NCI-H510A treated with DMSO at 0.1 percent for 48 hours (cell line): ENCODE results near the gene TET2.
A peak's percentile ranks its signal among the peaks of the same experiment; 100 is the strongest.

Experiments used
- DNase-seq: peaks from one replicate; lab custom pipeline; 2025; lab: John Stamatoyannopoulos, UW

TET2 gene

DNA sequence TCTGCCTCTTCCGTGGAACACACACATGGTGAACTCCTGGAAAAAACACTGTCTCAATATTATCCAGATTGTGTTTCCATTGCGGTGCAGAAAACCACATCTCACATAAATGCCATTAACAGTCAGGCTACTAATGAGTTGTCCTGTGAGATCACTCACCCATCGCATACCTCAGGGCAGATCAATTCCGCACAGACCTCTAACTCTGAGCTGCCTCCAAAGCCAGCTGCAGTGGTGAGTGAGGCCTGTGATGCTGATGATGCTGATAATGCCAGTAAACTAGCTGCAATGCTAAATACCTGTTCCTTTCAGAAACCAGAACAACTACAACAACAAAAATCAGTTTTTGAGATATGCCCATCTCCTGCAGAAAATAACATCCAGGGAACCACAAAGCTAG lies 87.9 kb downstream of the TET2 start:
- no peak for DNase-seq

DNA sequence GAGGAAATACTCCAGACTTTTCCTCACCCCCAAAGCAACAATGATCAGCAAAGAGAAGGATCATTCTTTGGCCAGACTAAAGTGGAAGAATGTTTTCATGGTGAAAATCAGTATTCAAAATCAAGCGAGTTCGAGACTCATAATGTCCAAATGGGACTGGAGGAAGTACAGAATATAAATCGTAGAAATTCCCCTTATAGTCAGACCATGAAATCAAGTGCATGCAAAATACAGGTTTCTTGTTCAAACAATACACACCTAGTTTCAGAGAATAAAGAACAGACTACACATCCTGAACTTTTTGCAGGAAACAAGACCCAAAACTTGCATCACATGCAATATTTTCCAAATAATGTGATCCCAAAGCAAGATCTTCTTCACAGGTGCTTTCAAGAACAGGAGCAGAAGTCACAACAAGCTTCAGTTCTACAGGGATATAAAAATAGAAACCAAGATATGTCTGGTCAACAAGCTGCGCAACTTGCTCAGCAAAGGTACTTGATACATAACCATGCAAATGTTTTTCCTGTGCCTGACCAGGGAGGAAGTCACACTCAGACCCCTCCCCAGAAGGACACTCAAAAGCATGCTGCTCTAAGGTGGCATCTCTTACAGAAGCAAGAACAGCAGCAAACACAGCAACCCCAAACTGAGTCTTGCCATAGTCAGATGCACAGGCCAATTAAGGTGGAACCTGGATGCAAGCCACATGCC lies 89.7 kb downstream of the TET2 start:
- no peak for DNase-seq

- no peak for DNase-seq
Measured at GRCh38 chr4:105236916-105237311, 90.2 kb downstream of the TET2 start.

GRCh38 chr4:105240037-105240436 lies 93.4 kb downstream of the TET2 start:
- DNase-seq = no peak

DNA sequence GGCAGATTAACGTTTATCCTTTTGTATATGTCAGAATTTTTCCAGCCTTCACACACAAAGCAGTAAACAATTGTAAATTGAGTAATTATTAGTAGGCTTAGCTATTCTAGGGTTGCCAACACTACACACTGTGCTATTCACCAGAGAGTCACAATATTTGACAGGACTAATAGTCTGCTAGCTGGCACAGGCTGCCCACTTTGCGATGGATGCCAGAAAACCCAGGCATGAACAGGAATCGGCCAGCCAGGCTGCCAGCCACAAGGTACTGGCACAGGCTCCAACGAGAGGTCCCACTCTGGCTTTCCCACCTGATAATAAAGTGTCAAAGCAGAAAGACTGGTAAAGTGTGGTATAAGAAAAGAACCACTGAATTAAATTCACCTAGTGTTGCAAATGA lies 94.8 kb downstream of the TET2 start:
- DNase-seq = no peak

- no peak for DNase-seq
Measured at GRCh38 chr4:105243446-105243845, 96.8 kb downstream of the TET2 start.

- DNase-seq = no peak
Measured at GRCh38 chr4:105246712-105247111, 100.0 kb downstream of the TET2 start.

- no peak for DNase-seq
Measured at GRCh38 chr4:105248613-105249012, 101.9 kb downstream of the TET2 start.

DNA sequence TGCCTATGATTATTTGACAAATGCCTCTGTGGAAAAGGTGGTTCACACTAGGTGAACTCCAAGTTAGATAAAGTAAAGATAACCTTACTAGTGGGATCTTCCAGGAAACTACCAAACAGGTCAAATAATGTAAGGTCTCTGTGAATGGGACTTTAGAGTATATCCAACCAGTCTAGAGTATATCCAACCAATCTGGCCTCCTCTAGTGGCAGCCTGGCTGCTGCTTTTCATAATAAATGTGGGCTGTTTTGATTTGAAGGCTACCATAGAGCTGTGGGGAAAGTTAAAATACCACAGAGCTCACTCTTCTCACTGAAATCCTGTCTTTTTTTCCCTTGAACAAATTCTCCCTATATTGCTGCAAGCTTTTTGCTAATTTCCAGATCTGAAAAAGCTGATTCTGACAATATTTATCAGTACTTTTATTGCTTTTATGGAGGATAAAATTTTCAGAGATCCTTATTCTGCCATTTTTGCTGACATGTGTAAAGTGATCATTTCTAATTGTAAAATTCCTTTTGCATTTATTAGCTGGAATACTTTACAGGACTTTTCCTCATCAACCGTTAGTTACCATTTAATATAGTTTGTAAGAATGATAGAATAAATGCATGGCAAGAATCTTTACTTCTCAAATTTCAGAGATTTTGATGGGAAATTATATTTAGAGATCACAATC lies 111.3 kb downstream of the TET2 start:
- DNase-seq = no peak

DNA sequence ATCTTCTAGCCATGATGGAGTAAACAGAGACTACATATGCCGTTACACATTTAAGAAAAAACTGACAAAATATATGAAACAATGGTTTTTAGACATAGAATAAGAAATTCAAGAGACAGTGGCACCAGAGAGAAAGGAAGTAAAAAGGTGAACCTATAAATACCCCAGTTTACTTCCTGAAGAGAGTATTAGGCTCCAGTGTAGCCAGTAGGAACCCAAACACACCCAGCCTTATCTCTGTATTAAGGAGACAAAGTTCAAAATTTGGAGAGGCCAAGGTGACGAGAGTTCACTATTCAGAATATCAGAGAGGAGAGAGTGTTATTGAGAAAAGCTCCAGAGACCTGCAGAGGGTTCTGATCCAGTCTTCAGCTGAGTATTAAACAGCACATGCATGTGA lies 119.0 kb downstream of the TET2 start:
- no peak for DNase-seq

DNA sequence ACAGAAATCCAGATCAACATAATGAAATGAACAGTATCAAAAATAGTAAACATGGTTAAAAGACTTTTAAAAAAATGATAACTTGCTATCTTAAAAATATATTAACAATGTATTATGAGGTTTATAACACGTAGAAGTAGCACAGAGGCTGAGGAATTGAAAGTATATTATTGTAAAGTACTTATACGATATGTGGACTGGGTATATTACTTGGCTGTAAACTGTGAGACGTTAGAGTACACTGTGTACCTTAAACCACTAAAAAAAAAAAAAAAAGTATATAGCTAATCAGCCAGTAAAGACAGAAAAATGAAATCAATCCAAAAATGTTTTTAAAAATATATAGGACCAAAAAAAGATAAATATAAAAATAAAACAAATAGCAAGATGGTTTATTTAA lies 120.6 kb downstream of the TET2 start:
- no peak for DNase-seq

- no peak for DNase-seq
Measured at GRCh38 chr4:105272002-105272401, 125.3 kb downstream of the TET2 start.

DNA sequence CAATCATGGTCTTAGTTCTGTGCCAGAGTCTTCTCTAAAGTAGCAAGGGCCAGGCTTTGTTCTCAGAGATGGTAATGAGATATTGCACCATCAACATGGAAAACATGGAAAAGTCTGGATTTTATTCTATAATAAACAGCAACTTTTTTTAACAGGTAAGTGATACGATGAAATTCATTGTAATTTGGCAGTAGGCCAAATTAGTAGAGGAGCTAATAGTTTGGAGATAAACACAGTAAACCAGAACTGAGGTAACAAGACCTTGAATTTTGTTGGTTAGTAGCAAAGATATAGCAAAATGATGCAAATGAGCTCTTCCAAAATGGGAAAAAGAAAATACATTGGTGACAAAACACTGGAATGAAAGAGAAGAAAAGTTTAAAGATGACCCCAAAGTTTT lies 126.6 kb downstream of the TET2 start:
- no peak for DNase-seq

DNA sequence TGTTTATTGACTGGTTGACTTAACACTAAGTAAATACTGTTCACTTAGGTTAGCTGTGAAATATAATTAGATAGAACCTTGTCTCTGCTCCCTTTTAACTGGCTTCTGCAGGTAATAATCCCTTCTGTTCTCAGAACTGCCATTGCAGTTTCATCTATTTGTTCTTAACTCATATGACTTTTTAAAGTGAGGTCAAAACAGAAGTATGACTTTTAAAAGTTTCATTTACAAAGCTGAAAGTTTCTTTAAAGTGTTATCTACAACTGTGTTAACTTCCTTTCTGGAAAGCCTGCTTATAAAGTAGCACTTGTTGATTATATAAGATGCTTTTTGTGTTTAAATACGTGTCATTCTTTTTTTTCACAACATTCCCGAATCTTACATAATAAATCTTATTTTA lies 127.4 kb downstream of the TET2 start:
- DNase-seq = no peak

DNA sequence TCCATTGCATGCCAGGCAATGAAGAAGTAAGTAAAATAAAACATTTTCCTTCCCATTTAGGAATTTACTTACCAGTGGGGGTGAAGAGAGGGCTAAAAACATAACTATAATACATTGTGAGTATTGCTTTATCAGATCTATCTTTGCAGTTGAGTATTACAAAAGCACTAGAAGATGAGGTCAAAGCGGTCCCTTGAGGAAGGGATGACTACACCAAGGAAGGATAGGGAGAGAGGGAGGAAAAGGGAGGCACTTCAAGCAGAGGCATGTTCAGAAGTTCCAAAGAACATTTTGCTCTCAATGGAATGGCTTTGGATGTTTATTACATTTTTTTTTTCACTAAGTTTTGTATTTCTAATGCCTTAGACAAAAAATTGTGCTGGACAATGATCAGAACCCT lies 127.8 kb downstream of the TET2 start:
- no peak for DNase-seq

GRCh38 chr4:105276361-105277104 lies 129.9 kb downstream of the TET2 start:
- DNase-seq = peak; percentile 7

- peak; percentile 74 for DNase-seq
Measured at GRCh38 chr4:105277702-105278101, 131.0 kb downstream of the TET2 start.

- no peak for DNase-seq
Measured at GRCh38 chr4:105279314-105279713, 132.6 kb downstream of the TET2 start.

DNA sequence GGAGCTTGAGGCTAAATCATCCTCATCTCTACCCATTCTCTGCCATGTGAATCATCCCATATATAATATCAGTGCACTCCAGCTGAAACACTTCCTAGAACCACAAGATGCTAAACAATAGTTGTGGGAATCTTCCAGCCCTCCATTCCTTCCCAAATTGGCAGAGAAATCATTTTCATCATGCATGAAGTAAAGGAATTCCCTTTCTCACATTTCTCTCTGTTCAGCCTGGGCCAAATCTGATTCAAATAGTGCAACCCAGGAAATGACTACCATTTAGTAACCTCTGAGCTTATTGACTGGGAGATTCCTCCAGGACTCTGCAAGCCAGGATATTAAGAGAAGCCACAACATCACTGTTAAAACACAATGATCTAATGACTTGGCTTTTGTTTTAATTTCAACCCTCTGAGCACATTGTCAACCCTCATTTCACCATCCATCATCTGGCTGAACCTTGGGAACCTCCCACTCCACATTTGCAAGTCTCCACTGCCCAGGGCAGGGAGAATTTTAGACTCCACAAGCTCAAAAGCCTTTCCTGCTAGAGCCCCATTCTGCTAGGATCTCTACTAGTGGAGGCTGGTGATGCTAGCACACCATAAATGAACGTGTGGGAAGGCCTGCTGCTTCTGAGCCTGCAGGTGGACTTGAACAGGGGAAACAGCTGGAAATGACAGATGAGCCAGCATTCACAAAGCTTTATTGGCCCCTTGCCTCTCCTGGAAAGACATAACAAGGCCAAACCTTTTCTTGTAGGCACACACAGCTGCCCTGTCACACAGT lies 133.9 kb downstream of the TET2 start:
- DNase-seq = no peak

DNA sequence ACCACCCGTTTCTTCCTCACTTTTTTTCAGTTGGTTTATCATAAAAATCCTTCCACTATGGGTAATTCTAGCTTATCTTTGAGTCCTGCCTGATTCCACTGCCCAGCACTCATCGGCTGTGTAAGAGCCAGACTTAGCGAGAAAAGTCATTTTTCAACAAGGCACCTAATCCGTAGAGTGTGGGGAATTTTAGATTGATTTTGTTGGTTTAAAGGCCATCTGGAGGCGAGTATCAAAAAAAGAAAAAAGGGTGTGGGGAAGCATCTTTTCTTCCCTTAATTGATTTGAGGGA lies 134.4 kb downstream of the TET2 start:
- DNase-seq = no peak

DNA sequence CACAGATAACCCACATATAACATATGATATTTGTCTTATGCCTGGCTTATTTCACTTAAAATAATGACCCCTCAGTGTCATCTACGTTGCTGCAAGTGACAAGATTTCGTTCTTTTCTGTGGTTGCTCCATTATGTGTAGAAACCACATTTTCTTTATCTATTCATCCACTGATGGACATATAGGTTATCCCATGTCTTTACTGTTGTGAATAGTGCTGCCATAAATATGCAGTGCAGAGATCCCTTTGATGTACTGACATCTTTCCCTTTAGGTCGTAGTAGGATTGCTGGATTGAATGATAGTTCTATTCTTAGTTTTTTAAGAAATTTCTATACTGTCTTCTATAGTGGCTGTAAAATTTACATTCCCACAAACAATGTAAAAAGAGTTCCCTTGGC lies 135.8 kb downstream of the TET2 start:
- no peak for DNase-seq

GRCh38 chr4:105283501-105283900 lies 136.8 kb downstream of the TET2 start:
- DNase-seq = no peak

DNA sequence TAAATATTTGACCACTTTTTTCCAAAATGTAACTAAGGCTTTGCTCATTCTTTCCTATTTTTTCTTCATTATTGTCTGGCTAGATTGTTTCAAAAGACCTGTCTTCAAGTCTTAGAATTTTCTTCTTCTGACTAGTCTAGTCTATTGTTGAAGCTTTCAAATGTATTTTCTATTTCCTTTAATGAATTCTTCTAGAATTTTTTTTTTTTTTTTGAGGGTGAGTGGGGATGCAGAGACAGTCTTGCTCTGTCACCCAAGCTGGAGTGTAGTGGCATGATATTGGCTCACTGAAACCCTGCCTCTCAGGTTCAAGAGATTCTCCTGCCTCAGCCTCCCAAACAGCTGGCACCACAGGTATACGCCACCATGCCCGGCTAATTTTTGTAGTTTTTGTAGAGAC lies 141.4 kb downstream of the TET2 start:
- DNase-seq = no peak
